ENCODE data around the gene OR6V1.
"Not testable (repeated sequence)": the region's sequence is repeated elsewhere in the genome, so short reads cannot be mapped to it uniquely, and the experiment has no call there.

Gene OR6V1

GRCh38 chr7:143043391-143043790 is 8.8 kb upstream of the OR6V1 start:
- no peak for DNase-seq

DNA sequence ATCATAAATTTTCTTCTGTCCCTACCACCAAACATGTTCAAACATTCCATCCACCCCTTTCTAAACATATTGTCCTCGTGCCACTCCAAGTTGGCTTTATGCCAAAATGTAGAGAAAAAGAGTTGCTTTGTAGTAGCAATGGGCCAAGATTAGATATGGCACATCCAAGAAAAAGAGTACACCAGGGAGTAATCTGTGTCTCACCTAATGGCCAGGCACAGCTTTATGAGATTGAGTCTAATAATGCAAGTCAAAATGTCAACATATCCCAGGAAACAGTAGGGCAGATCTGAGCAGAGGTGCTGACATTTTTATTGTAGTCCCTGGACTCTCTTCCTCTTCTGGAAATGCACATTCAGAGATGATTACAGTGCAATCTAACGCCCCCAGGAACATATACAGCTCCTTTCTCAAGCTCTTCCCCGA is 5.7 kb upstream of the OR6V1 start:
- DNase-seq = no peak

DNA sequence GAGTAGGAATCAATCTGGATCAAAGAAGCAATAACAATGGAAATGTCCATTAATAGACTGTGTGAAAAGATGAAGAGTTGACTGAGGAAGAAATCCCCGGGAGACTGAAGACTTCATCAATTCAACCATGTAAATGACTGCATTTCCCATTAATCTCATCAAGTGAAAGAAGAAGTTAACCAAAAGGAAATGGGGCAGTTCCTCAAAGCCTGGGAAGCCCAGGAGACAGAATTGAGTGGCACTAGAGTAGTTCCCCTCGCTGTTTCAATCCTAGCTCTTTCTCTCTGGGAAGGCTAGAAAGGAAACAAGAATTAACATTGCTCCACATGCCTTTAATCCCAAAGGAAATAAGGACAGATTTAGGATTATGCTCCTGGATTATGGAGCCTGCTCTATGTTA is 4.8 kb upstream of the OR6V1 start:
- DNase-seq = no peak

- DNase-seq = no peak
Measured at GRCh38 chr7:143048827-143049226, 3.3 kb upstream of the OR6V1 start.

GRCh38 chr7:143049362-143049761 is 2.8 kb upstream of the OR6V1 start:
- no peak for DNase-seq

DNA sequence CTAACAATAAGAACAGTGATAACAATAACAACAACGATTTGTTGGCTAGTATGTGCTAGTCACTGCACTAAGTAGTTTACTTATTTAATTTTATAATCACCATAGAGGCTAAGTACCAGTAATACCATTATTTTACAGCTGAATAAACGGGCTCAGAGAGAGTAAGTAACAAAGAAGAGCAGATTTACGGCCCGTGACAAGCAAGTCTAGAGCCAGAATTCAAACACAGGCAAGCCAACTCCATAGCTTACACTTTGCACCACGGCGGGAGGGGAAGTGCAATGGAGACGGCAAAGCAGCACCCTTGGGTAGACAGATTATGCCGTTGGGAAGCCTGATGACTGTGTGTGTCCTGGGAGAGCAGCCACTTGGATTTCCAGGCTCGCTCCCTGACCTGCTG is 1.2 kb upstream of the OR6V1 start:
- no peak for DNase-seq

- DNase-seq = no peak
Measured at GRCh38 chr7:143054621-143055020, 2.5 kb downstream of the OR6V1 start.

DNA sequence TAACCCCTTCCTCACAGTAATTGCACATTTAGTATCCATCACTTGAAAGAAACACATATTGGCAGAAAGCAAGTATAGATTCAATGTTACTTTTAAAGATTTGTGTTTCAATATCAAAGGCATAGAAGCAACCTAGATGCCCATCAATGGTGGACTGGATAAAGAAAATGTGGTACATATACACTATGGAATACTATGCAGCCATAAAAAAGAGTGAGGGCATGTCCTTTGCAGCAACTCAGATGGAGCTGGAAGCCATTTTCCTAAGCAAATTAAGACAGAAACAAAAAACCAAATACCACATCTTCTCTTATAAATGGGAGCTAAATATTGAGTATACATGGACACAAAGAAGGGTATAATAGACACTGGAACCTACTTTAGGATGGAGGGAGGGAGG is 3.6 kb downstream of the OR6V1 start:
- DNase-seq = no peak

- no peak for DNase-seq
Measured at GRCh38 chr7:143063741-143064140, 11.6 kb downstream of the OR6V1 start.

DNA sequence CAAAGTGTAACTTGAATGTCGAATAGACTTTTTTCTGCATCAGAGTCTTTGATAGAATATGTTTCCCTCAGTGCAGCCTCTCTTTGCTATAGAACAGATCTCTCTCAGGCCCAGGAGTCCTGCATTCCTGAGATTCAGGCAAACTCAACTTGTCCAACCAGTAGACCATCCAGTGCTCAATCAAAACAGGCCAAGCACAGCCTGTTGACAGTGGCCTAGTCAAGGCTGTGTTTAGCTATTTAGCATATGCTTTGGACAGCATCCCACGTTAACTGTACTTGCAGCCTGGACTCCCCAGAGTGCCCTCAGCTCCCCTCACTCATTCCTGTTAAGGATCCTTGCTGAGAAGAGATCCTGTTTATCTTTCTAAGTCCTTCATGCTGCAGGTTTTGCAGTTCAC is 16.3 kb downstream of the OR6V1 start:
- DNase-seq = no peak

- no peak for DNase-seq
Measured at GRCh38 chr7:143069912-143070500, 17.9 kb downstream of the OR6V1 start.

DNA sequence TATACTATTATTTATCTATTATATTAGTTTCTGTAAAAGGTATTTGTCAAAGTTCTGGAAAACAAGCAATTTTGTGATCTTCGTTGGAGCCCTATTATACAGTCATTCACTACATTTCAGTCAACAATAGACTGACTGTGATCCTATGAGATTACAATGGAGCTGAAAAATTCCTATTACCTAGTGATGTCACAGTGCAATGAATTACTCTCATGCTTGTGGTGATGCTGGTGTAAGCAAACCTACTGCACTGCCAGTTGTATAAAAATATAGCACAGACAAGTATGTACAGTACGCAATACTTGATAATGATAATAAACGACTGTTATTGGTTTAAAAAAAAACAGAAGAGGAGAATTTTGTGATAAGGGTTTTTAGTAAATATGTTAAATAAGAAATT is 21.4 kb downstream of the OR6V1 start:
- DNase-seq = no peak

- no peak for DNase-seq
Measured at GRCh38 chr7:143074141-143074540, 22.0 kb downstream of the OR6V1 start.

DNA sequence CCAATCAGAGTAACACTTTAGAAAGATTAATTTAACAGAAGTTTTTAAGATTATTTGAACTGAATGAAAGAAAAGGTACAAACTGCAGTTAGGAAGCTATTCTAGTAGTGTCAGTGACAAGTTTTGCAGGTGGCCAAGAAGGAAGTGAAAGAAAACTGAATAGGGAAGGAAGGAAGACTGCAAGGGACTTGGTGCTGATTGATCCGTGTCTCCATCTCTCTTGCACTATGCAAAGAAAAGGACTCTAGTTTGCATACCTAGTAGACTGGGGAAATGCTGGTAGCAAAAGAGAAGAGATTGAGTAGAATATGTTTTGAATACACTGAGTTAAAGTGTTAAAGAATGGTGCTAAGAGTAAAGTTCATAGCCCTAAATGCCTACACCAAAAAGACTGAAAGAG is 33.0 kb downstream of the OR6V1 start:
- no peak for DNase-seq

GRCh38 chr7:143085610-143086009 is 33.5 kb downstream of the OR6V1 start:
- not testable (repeated sequence) for DNase-seq

- not testable (repeated sequence) for DNase-seq
Measured at GRCh38 chr7:143088549-143089231, 36.5 kb downstream of the OR6V1 start.

DNA sequence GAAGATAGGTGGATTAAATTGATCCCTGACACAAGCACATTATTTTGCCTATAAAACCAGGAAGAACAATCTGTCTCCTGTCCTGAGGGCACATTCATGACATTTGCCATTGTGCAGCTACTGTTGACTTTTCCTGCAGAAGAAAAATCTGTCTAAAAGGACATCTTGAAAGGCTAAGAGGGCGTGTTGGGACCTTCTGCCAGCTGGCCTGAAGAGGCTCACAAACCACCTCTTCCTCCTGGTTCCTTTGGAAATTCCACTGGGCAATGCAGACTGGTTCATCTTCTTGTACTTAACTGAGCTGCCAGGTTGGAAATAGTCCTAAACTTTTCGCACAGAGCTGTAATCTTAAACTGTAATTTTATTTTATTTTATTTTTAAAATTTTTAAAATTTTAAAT is 44.0 kb downstream of the OR6V1 start:
- no peak for DNase-seq

DNA sequence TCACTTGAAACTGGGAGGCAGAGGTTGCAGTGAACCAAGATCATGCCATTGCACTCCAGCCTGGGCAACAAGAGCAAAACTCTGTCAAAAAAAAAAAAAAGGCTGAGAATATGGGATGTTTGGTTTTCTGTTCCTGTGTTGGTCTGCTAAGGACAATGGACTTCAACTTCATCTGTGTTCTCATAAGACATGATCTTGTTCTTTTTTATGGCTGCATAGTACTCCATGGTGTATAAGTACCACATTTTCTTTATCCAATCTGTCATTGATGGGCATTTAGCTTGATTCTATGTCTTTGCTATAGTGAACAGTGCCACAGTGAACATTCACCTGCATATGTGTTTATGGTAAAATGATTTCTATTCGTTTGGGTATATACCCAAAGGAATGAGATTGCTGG is 47.4 kb downstream of the OR6V1 start:
- DNase-seq = not testable (repeated sequence)
